LNCaP clone FGC (cell line): ENCODE data around the gene MRFAP1.

ENCODE experiments used
- DNase-seq: peaks from one replicate; pipeline ENCODE4 v3.0.0-alpha.2; 2011; ENCODE audit warnings: low read depth
- H3K4me3 ChIP-seq: 2 replicates; pipeline ENCODE4 v1.5.1; 2011; ENCODE audit warnings: mild to moderate bottlenecking, low read depth, low read length, control low read depth
- TF ChIP-seq, protein P1 (sequence below): IDR thresholded peaks from 2 replicates; pipeline ENCODE4 v1.5.1; 2012; ENCODE audit warnings: mild to moderate bottlenecking; ENCODE audit not compliant: control insufficient read depth, insufficient read depth; ENCODE audit errors: extremely low read depth

MRFAP1 gene

DNA sequence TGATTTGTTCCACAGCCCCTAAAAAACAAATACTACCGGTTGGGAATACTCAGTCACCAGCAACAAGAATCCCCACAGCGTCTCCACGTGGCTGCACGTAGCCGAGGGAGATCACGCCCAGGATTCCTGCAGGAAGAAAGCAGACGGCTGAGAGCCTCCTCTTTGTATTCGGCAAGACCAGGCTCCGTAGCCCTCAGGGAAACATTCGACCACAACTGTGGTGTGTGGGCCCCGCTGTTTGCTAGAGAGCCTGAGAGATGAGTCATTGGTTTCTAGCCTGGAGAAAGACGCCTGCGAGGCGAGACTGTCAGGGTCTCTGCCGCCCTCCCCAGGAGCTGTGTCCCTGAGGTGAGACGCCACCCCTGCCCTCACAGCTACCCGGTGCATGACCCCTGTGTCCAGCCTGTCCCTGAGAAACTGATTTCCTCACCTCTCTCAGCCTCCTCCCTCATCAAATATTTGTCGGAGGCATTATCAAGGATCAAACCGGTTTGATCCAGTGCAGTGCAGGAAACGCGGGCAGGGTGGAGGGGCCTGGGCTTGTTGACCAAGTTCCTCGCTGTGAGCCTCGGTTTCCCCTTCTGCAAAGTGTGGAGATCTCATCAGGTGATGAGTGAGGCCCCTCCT is 48.5 kb downstream of the MRFAP1 start:
- no peak for DNase-seq
- TF ChIP-seq, protein P1, sequence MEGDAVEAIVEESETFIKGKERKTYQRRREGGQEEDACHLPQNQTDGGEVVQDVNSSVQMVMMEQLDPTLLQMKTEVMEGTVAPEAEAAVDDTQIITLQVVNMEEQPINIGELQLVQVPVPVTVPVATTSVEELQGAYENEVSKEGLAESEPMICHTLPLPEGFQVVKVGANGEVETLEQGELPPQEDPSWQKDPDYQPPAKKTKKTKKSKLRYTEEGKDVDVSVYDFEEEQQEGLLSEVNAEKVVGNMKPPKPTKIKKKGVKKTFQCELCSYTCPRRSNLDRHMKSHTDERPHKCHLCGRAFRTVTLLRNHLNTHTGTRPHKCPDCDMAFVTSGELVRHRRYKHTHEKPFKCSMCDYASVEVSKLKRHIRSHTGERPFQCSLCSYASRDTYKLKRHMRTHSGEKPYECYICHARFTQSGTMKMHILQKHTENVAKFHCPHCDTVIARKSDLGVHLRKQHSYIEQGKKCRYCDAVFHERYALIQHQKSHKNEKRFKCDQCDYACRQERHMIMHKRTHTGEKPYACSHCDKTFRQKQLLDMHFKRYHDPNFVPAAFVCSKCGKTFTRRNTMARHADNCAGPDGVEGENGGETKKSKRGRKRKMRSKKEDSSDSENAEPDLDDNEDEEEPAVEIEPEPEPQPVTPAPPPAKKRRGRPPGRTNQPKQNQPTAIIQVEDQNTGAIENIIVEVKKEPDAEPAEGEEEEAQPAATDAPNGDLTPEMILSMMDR, result no peak
- no peak overlapping the region for H3K4me3 ChIP-seq

DNA sequence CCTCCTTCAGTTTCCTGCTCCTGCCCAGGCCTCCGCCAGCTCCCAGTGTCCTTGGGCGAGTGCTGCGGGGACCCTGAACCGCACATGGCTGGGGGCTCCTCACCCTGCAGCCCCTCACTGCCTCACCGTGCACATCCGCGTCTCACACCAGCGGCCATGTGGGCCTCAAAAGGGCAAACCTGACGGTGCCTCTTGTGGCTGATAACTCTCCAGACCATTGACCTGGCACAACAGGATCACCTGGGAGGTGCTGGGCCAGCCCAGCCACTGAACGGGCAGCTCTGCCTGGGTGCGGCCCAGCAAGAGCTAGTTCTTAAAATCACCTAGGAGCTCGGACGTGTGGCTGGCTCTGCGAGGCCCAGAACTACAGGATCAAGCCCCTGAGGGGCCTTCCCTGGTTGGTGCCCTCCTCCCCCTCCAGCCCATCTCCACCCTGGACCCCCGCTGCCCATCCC is 49.0 kb downstream of the MRFAP1 start:
- no peak overlapping the region for H3K4me3 ChIP-seq
- DNase-seq, result no peak
- TF ChIP-seq, protein P1, result no peak
